D721Med (cell line): Measurements from ENCODE around the gene ENO4.

Experiments used
- DNase-seq: peaks from one replicate; pipeline ENCODE4 v3.0.0; 2011; ENCODE audit warnings: low spot score; ENCODE audit not compliant: insufficient read length
- FAIRE-seq: peaks from 2 replicates; lab custom pipeline; 2011; peaks lifted over from hg19 to GRCh38; lab: Jason Lieb, UNC
- TF ChIP-seq, protein P1 (sequence below): IDR thresholded peaks from 2 replicates; pipeline ENCODE4 v1.5.1; 2012; ENCODE audit warnings: mild to moderate bottlenecking, control low read depth; ENCODE audit not compliant: insufficient read depth; ENCODE audit errors: missing control alignments

Gene ENO4

DNA sequence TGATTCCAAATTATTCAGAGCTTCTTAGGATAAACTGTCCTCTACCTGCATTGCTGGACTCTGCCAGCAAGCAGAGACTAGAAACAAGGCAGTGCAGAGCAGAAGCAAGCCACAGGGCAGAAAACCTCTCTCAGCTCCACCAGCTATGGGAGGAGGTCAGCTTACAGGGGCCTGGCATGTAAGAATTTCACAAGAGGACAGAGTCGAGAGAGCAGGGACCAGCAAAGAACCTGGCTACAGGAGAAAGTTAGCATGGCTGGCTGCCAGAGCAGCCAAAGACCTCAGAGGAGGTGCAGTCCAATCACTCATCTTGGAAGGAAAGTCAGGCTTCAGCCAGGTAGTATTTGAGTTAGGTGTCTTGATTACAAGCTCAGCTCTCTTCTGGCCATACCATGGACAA is 62.9 kb downstream of the ENO4 start:
- no peak for DNase-seq
- TF ChIP-seq, protein P1, sequence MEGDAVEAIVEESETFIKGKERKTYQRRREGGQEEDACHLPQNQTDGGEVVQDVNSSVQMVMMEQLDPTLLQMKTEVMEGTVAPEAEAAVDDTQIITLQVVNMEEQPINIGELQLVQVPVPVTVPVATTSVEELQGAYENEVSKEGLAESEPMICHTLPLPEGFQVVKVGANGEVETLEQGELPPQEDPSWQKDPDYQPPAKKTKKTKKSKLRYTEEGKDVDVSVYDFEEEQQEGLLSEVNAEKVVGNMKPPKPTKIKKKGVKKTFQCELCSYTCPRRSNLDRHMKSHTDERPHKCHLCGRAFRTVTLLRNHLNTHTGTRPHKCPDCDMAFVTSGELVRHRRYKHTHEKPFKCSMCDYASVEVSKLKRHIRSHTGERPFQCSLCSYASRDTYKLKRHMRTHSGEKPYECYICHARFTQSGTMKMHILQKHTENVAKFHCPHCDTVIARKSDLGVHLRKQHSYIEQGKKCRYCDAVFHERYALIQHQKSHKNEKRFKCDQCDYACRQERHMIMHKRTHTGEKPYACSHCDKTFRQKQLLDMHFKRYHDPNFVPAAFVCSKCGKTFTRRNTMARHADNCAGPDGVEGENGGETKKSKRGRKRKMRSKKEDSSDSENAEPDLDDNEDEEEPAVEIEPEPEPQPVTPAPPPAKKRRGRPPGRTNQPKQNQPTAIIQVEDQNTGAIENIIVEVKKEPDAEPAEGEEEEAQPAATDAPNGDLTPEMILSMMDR, result no peak
- no peak for FAIRE-seq

- DNase-seq (no peak), FAIRE-seq (no peak)
- TF ChIP-seq, protein P1, result no peak
Measured at GRCh38 chr10:116913695-116914094, 64.4 kb downstream of the ENO4 start.

- TF ChIP-seq, protein P1, result no peak
- DNase-seq, result no peak
- no peak for FAIRE-seq
Measured at GRCh38 chr10:116915340-116915739, 66.0 kb downstream of the ENO4 start.

- FAIRE-seq, result no peak
- TF ChIP-seq, protein P1, result no peak
Measured at GRCh38 chr10:116917481-116917880, 68.2 kb downstream of the ENO4 start.

DNA sequence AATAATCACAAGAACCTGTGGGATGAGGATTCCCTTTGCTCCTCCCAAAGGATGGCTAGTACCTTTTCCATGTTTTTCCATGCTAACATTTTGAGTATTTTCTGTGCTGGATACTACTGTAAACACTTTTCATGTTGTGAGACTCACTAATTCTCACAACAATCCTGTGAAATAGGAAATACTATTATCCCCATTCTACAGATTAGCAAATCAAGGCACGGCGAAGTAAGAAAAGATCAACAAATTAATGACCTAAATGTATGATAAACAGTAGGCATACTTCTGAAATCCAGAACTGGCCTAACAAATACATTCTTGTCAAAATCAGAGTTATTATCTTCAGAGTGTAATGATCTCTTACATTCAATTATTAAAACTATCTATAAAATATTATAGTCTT is 69.3 kb downstream of the ENO4 start:
- FAIRE-seq, result no peak
- TF ChIP-seq, protein P1, result no peak
- DNase-seq, result no peak

More at GRCh38 chr10:116917481-116917880, 68.2 kb downstream of the ENO4 start:
- DNase-seq, result no peak

- no peak for DNase-seq
- TF ChIP-seq, protein P1, result no peak
- no peak for FAIRE-seq
Measured at GRCh38 chr10:116919164-116919563, 69.9 kb downstream of the ENO4 start.

- TF ChIP-seq, protein P1, result no peak
- no peak for DNase-seq
- FAIRE-seq, result no peak
Measured at GRCh38 chr10:116919706-116920105, 70.4 kb downstream of the ENO4 start.
